MM.1S (cell line): Measurements from ENCODE around the gene DCTN1.

ENCODE experiments used
- DNase-seq: peaks from one replicate; pipeline ENCODE4 v3.0.0-alpha.2; 2015
- H2AFZ ChIP-seq: fragments of 300-600 bp; sonication (generic); 2 replicates; pipeline ENCODE4 v1.6.0; 2016; ENCODE audit warnings: antibody characterized with exemption, low read length
- H3F3A ChIP-seq: fragments of 300-600 bp; sonication (generic); 2 replicates; pipeline ENCODE4 v1.6.1; 2016; ENCODE audit warnings: mild to moderate bottlenecking, antibody characterized with exemption, low read length, moderate library complexity, mixed read lengths; ENCODE audit not compliant: insufficient read depth
- H3K27ac ChIP-seq: fragments of 300-600 bp; sonication (generic); 2 replicates; pipeline ENCODE4 v1.5.1; 2016; ENCODE audit warnings: mild to moderate bottlenecking, low read length
- H3K27me3 ChIP-seq: fragments of 300-600 bp; sonication (generic); replicated peaks from 2 replicates; pipeline ENCODE4 v1.6.0; 2016; ENCODE audit warnings: low read length; ENCODE audit not compliant: insufficient read depth
- H3K36me3 ChIP-seq: fragments of 300-600 bp; sonication (generic); replicated peaks from 2 replicates; pipeline ENCODE4 v1.6.1; 2016; ENCODE audit warnings: mild to moderate bottlenecking, low read length, mixed read lengths; ENCODE audit not compliant: insufficient read depth
- H3K4me1 ChIP-seq: fragments of 300-600 bp; sonication (generic); 2 replicates; pipeline ENCODE4 v1.6.1; 2016; ENCODE audit warnings: low read length, mixed read lengths
- H3K4me2 ChIP-seq: fragments of 300-600 bp; sonication (generic); 2 replicates; pipeline ENCODE4 v1.6.0; 2016; ENCODE audit warnings: low read depth, low read length
- H3K4me3 ChIP-seq: fragments of 300-600 bp; sonication (generic); 2 replicates; pipeline ENCODE4 v1.5.1; 2016; ENCODE audit warnings: low read length, mixed read lengths
- H3K79me2 ChIP-seq: fragments of 300-600 bp; sonication (generic); 2 replicates; pipeline ENCODE4 v1.6.1; 2016; ENCODE audit warnings: mixed run types, low read length, mixed read lengths
- H3K9ac ChIP-seq: fragments of 300-600 bp; sonication (generic); 2 replicates; pipeline ENCODE4 v1.6.1; 2016; ENCODE audit warnings: low read length, mixed read lengths
- H3K9me2 ChIP-seq: fragments of 300-600 bp; sonication (generic); replicated peaks from 2 replicates; pipeline ENCODE4 v1.6.1; 2016; ENCODE audit warnings: mild to moderate bottlenecking, low read length, mixed read lengths; ENCODE audit not compliant: insufficient read depth
- H3K9me3 ChIP-seq: fragments of 300-600 bp; sonication (generic); replicated peaks from 2 replicates; pipeline ENCODE4 v1.6.1; 2016; ENCODE audit warnings: mild to moderate bottlenecking, low read length, mixed read lengths; ENCODE audit not compliant: insufficient read depth
- H4K20me1 ChIP-seq: fragments of 300-600 bp; sonication (generic); 2 replicates; pipeline ENCODE4 v1.6.1; 2016; ENCODE audit warnings: mild to moderate bottlenecking, low read length, moderate library complexity, mixed read lengths; ENCODE audit not compliant: insufficient read depth
- CTCF ChIP-seq: fragments of 300-600 bp; sonication (generic); IDR thresholded peaks from 2 replicates; pipeline ENCODE4 v1.5.1; 2016; ENCODE audit warnings: antibody characterized with exemption, low read length, mixed read lengths
- EZH2 ChIP-seq: fragments of 300-600 bp; sonication (generic); optimal IDR thresholded peaks from 2 replicates; pipeline ENCODE3; 2017; ENCODE audit warnings: low read depth, mild to moderate bottlenecking, antibody characterized with exemption, low read length, mixed read lengths
- EZH2phosphoT487 ChIP-seq: fragments of 300-600 bp; sonication (generic); IDR thresholded peaks from 2 replicates; pipeline ENCODE4 v1.6.1; 2018; ENCODE audit warnings: antibody characterized with exemption, low read length

DCTN1 gene

GRCh38 chr2:74368499-74368898 lies 11.6 kb downstream of the DCTN1 start:
- Histone ChIP-seq H3K27ac (no peak overlapping the region), H3K79me2 (no peaks in the 10 kb centered on the region), H3K9ac (no peak overlapping the region), H2AFZ (no peak overlapping the region), H3K4me2 (no peak overlapping the region), H3F3A (no peaks in the 10 kb centered on the region), H3K4me1 (no peaks in the 10 kb centered on the region), H3K4me3 (no peak overlapping the region), H3K9me2 (no peaks in the 10 kb centered on the region), H3K36me3 (no peaks in the 10 kb centered on the region), H4K20me1 (no peaks in the 10 kb centered on the region), H3K27me3 (no peaks in the 10 kb centered on the region), H3K9me3 (no peaks in the 10 kb centered on the region)
- TF ChIP-seq EZH2: no peak
- TF ChIP-seq CTCF: no peak
- no peak for TF ChIP-seq EZH2phosphoT487
- no peak for DNase-seq

- Histone ChIP-seq H2AFZ (no peak overlapping the region), H3K9me2 (no peaks in the 10 kb centered on the region), H3K9me3 (no peaks in the 10 kb centered on the region), H3K9ac (no peak overlapping the region), H3K36me3 (no peaks in the 10 kb centered on the region), H3K79me2 (no peaks in the 10 kb centered on the region), H3K4me1 (no peaks in the 10 kb centered on the region), H4K20me1 (no peaks in the 10 kb centered on the region), H3K4me2 (no peak overlapping the region), H3K27ac (no peak overlapping the region), H3K27me3 (no peaks in the 10 kb centered on the region), H3F3A (no peaks in the 10 kb centered on the region), H3K4me3 (no peak overlapping the region)
- no peak for DNase-seq
- TF ChIP-seq EZH2: no peak
- no peak for TF ChIP-seq EZH2phosphoT487
- TF ChIP-seq CTCF: no peak
Measured at GRCh38 chr2:74367789-74368188, 12.3 kb downstream of the DCTN1 start.

GRCh38 chr2:74366036-74366435 lies 14.1 kb downstream of the DCTN1 start:
- Histone ChIP-seq H3K27me3 (no peaks in the 10 kb centered on the region), H3F3A (no peaks in the 10 kb centered on the region), H3K79me2 (no peaks in the 10 kb centered on the region), H2AFZ (no peak overlapping the region), H3K36me3 (no peaks in the 10 kb centered on the region), H3K4me3 (no peak overlapping the region), H3K4me1 (no peaks in the 10 kb centered on the region), H3K4me2 (no peak overlapping the region), H3K9ac (no peak overlapping the region), H3K9me3 (no peaks in the 10 kb centered on the region), H3K9me2 (no peaks in the 10 kb centered on the region), H4K20me1 (no peaks in the 10 kb centered on the region), H3K27ac (no peak overlapping the region)
- TF ChIP-seq EZH2phosphoT487 (no peak), EZH2 (no peak), CTCF (no peak)
- DNase-seq: no peak
